OCI-LY3 (cell line): ENCODE data around the gene HMGCLL1.

ENCODE experiments used
- EZH2phosphoT487 ChIP-seq: fragments of 200-600 bp; shearing (Covaris generic); IDR thresholded peaks from 2 replicates; pipeline ENCODE4 v1.6.1; 2018; ENCODE audit warnings: antibody characterized with exemption, mixed run types, low read depth
- TF ChIP-seq, protein P1 (sequence below): fragments of 200-600, 300-600 bp; sonication (generic); IDR thresholded peaks from 2 replicates; pipeline ENCODE4 v1.5.1; 2014; ENCODE audit warnings: antibody characterized with exemption, low read length, low read depth

DNA sequence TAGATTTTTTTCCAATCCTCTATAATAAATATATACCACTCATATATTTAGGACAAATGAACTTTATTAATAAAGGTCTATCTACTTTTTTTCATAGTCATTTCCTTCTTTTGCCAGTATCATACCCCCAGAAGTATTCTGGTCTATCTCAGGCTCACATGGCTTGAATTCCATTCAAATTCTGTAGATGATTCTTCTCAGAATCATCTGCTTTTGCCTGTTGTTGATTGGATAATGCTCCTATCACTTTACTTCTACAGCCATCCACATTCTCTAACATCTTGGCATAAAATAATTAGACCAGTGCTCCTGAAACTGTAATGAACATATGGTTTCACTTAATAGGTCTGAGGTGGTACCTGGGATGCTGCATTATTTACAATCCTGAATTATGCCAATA lies 130.5 kb downstream of the HMGCLL1 start:
- TF ChIP-seq, protein P1, sequence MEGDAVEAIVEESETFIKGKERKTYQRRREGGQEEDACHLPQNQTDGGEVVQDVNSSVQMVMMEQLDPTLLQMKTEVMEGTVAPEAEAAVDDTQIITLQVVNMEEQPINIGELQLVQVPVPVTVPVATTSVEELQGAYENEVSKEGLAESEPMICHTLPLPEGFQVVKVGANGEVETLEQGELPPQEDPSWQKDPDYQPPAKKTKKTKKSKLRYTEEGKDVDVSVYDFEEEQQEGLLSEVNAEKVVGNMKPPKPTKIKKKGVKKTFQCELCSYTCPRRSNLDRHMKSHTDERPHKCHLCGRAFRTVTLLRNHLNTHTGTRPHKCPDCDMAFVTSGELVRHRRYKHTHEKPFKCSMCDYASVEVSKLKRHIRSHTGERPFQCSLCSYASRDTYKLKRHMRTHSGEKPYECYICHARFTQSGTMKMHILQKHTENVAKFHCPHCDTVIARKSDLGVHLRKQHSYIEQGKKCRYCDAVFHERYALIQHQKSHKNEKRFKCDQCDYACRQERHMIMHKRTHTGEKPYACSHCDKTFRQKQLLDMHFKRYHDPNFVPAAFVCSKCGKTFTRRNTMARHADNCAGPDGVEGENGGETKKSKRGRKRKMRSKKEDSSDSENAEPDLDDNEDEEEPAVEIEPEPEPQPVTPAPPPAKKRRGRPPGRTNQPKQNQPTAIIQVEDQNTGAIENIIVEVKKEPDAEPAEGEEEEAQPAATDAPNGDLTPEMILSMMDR: no peak
- no peak for TF ChIP-seq EZH2phosphoT487
